Anterior cingulate cortex (tissue), 58 donors: ENCODE data around the gene MBNL1.
"Not testable (repeated sequence)": the region's sequence is repeated elsewhere in the genome, so short reads cannot be mapped to it uniquely, and the experiment has no call there.

Source experiments
- DNase-seq, 58 donors: peaks; one replicate each; lab custom pipeline; 2025; lab: John Stamatoyannopoulos, UW

MBNL1 gene

DNA sequence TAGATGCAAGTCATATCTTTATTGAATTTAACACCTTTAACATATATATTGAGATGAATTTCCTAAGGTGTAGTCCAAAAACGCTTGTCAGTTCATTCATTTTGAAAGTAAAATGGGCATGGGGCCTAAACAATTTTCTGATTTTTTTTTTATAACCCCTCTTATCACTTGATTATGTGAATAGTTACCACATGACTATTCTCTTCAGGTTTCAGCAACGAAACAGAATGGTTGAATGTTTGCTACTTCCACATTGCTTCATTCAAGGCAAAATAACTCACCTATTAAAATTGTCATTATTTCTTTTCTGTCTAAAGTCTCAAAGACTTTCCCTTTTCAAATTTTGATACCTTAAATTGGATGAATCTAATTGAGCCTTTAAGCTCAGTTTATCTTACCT is 96.4 kb downstream of the MBNL1 start:
- no peak for DNase-seq

DNA sequence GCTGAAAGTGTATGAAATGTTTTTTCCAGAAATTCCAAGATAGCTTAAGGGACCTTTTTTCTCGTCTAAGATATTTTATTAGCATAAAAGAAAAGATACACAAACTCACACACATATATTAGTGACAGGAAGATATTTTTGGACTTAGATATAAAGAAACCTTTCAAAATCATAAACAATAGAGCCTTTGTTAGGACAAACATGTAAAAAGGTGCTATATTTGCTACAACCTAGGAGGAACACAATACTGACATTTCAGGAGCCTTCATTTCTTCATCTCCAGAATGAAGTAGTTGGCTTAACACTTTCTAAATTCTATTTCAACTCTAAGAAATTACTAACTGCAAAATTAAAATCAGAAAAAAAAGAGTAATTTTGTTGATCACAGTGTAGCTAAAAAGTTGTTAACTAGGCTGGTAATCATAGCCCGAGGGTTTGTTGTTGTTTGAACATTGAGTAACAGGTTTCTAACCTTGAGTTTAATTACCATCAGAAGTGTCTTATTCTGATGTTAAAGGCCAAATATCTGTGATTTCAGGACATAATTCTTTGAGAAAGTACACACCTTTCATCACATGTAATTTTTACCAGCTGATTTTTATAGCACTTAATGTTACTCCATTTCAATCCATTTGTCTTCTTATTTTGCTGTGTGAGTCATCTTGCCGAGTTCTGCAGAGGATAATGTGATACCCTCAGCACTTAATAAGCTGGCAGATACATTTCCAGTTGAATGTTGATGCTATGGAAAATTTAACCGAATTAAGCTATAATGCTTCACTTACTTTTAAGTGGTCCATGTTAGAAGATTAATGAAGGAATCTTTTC is 97.3 kb downstream of the MBNL1 start:
- no peak for DNase-seq

DNA sequence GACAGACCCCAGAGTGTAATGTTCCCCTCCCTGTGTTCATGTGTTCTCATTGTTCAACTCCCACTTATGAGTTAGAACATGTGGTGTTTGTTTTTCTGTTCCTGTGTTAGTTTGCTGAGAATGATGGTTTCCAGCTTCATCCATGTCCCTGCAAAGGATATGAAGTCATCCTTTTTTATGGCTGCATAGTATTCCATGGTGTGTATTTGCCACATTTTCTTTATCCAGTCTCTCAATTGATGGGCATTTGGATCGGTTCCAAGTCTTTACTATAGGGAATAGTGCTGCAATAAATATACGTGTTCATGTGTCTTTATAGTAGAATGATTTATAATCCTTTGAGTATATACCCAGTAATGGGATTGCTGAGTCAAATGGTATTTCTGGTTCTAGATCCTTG is 98.5 kb downstream of the MBNL1 start:
- not testable (repeated sequence) for DNase-seq

DNA sequence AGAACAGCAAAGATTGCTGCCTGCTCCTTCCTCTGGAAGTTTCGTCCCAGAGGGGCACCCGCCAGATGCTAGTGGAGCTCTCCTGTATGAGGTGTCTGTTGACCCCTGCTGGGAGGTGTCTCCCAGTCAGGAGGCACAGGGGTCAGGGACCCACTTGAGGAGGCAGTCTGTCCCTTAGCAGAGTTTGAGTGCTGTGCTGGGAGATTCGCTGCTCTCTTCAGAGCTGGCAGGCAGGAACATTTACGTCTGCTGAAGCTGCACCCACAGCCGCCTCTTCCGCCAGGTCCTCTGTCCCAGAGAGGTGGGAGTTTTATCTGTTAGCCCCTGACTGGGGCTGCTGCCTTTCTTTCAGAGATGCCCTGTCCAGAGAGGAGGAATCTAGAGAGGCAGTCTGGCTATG is 103.9 kb downstream of the MBNL1 start:
- not testable (repeated sequence) for DNase-seq

DNA sequence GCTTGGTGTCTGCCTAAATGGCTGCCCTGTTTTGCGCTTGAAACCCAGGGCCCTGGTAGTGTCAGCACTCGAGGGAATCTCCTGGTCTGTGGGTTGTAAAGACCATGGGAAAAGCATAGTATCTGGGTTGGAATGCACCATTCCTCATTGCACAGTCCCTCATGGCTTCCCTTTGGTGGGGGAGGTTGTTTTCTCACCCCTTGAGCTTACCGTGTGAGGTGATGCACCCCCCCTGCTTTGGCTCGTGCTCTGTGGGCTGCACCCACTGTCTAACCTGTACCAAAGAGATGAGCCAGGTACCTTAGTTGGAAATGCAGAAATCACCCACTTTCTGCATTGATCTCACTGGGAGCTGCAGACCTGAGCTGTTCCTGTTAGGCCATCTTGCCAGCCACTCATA is 104.7 kb downstream of the MBNL1 start:
- DNase-seq = no peak

DNA sequence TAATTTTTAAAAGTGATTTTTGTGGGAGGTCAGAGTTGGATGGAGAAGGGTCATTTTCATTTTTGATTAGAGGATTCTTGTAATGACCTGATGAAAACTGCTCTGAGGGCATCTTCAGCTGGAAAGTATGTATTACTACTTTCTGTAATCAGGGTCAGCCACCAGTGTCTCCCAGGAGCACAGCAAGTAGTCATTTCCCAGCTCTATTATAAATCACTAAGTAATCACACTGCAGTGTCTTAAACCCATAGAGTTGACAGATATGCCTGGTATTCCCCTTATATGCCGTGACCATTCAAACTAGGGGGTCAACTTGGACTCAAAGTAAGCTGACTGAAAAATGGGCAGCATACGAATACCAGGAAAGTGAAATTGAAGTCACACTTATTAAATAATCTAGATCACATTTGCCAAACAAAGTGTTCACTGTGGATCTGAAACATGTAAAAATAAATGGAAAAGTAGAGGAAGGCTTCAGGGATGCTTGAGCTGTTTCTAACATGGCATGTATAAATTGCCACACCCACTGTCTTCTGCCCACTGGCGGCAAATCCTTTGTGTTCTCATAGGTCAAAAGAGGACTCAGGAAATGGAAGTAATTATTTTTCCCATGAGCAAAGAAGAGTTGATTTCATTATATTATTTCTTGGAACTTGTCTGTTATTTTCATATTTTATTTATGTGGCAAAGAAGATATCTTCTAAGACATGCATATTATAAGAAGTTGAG is 105.7 kb downstream of the MBNL1 start:
- no peak for DNase-seq

DNA sequence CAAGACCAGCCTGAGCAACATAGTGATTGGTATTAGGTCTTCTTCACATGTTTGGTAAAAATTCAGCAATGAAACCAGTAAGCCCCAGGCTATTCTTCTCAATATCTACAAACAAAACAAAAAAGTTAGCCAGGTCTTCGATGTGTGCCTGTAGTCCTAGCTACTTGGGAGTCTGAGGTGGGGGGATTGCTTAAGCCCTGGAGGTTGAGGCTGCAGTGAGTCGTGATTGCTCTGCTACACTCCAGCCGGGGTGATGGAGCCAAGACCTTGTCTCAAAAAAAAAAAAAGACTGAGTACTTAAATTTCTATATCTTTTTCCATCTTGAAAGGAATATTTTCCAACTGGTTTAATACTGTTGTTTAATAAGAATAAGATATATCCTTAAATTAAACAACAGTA is 106.8 kb downstream of the MBNL1 start:
- no peak for DNase-seq

DNA sequence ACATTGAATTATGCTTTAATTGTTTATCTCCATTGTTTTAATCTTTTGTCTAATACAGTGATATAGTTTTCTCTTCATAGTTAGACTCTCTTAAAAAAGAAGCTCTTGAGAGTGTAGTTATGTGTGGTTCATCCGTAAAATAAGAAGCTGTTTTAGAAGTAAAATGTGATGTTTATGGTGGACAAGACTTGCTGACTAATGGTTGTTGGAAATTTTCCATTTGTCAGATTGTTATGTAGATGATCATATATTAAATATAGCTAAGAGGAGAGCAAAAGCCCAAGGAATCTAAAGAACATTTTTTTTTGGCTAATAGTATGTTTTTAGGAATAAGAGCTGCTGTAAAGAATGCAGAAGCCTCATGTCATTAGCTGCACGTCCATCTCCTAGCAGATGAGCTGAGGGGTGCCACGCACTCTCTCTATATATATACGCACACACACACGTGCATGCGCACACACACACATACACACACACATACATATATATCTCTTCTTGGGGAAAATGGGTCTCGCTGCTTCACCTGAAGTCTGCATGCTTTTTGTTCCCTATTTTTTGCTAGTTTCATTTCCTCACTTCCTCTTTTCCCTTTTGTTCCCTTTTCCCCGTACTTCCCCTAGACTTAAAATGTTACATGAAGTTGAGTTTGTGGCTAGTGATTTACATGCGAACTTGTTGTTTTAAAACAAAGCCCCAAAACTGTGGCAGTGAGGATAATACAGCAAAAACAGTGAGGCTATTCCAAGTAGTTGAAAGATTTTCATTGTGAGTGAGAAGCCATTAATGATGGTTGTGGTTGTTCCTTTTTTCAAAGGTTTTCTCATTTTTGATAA is 107.8 kb downstream of the MBNL1 start:
- peak in 14 of 58 donors; percentile 4 to 44 (median 12) for DNase-seq

DNA sequence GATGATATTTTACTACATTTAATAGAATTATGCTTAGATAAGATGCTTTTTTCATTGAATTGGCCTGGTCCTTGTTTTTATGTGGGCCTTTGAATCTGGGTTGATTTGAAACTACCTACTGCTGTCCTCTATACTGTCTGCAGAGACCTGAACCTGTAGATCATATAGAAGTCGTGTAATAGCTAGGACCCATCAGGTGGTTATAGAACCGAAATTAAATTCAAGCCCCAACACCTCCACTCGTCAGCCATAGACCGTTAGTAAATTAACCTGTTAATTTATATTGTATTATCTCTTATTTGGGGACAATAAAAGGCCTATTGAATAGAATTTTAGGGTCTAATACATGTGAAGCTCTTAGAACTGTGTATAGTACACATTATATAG is 108.4 kb downstream of the MBNL1 start:
- DNase-seq = no peak

DNA sequence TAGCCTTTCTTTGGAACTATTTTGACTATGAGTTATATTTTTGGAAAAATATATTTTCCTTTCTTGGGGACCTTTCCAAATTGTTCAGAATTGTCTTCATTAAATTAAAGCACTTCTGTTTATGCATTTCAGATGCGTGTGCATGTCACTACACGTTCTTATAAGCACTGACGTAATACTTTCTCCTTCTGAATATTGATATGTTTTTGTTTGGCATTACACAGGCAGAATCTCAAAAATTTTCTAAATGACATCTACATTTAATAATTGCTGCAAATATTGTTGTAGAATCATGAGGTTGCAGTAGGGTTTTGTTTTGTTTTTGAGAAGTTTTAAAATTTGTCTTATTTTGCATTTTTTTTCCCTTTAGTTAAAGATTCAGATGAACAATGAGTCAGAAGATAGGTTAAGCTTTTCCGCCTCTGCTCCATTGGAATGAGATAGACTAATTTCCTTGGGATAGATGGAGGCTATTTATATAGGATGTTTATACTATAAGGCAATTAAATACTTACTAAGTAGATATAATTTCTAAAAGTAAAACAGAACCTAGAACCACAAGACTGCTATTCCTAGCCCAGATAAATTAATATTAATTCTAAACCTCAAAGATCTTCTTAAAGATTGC is 110.8 kb downstream of the MBNL1 start:
- DNase-seq = no peak

DNA sequence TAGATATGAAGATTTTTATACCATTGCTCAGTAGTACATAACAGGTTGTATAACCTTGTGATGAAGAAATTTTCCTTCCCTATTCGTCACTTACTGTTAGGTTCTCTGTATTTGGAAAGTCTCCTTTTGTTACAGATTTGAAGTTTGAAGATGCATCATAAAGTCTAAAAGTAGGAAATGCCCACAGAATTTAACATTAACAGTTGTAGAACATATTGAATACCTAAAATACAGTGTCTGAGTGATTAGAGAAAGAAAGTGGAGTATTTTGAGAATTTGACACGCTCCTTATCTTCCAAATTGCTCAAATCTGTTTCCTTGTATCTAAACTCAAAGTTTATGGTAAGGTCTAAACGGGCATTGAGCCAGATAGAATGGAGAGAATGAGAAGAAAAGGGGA is 111.3 kb downstream of the MBNL1 start:
- no peak for DNase-seq

DNA sequence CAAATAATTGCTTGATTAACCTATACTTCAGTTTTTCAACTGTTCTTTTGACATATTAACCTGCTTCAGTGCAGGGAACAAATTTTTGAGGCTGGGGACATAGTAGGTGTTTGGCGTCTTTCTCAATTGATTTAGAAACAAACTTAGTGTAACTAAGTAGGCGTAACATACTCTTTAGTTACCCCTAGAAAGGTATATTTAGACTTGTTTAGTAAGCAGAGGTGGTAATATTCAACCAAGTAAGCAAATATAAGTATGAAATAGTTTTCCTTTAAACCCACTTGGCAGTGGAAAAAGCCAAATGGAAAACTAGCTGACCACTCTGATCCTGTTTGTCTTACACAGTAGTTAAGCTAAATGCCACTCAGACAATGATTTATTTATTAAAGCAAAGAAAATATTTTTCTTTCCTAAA is 113.2 kb downstream of the MBNL1 start:
- DNase-seq = peak in 1 of 58 donors; percentile 22

DNA sequence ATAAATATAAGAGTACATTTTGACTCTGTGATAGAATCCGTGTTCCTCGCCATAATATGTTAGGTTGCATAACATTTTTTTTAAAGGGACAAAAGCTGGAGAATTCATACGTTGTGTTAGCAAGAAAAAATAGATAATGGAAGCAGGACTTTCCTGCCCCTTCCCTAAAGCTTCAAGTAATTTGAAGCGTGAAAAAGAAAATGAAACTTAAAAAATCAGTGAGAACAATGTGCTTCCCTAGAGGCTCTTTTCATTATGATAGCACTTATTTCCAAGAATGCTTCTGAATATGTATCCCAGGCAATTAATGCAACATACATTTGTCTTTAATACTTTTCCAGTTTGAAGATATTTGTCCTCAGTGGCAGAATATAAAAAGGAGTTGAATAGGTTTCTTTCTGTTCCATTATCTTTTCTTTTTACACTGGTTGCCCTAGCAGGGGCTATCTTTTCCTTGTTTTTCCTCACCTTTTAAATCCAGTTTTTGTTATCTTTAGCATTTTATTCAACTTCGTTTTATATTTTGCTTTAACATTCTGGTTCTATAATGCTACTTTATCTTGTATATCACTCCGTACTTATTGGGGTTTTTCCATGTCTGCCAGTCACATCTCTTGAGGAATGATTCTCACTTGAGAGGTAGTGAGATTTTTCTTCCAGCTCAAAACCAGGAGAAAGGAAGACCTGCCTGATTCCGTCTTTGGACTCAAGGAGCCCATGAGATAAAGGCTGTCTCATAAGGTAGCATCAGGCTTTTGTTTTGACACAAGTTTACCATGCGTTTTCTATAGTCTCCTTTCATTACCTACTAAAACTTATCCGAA is 113.8 kb downstream of the MBNL1 start:
- DNase-seq = peak in 1 of 58 donors; percentile 15

DNA sequence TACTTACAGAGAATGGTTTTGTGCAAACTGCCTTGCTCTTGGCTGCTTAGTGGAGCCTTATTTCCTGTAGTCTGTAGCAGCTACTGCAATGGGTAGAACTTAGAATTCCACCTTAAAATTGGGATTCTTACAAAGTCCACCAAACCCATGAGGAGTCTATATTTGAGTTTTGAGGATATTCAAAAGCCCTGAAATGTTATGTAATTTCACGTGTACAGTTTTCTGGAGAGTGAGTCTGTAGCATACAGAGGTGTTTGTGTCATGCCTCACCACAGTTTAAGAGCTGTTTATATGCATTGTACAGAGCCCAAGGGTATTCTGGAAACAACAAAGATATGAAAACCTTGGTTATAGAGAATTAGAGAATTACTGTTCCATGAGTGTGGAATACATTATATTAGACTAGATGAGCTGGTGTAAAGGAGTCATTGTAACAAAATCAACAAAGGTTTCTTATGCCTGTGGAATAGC is 114.4 kb downstream of the MBNL1 start:
- DNase-seq = no peak

DNA sequence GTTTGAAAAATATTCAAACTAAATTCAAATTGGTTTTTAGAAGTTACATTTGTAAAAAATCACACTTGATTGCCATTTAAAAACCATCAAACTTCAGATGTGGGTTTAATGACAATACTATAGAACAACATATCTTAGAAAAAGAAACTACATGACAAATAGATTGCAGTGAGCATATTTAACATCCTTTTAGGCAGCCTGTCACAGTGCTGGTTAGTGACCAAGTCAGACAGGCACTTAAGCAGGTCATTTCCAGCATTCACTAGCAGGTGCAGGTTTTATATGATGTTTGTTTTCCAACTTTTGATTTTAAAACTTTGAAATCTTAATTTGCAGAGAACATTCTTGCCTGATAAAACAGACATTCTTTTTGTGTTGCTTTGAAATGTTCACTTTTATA is 115.7 kb downstream of the MBNL1 start:
- DNase-seq = no peak

DNA sequence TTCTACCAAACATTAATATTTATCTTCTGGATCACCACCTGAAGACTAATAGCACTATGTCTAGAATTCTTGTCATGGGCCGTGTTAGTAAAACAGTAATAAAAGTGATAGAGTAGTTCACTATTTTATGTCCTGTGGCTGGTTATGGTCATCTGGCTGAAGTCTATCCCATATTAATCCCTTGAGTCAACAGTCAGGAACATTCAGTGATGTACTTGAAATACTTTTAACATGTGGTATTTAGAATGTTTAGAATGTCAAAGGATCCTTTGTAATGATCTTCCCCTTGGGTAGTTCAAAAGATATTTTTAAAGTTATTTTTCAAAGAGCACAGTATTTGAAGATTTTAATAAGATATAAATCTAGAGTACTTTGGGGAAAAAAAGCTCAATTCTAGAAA is 117.0 kb downstream of the MBNL1 start:
- DNase-seq = no peak

DNA sequence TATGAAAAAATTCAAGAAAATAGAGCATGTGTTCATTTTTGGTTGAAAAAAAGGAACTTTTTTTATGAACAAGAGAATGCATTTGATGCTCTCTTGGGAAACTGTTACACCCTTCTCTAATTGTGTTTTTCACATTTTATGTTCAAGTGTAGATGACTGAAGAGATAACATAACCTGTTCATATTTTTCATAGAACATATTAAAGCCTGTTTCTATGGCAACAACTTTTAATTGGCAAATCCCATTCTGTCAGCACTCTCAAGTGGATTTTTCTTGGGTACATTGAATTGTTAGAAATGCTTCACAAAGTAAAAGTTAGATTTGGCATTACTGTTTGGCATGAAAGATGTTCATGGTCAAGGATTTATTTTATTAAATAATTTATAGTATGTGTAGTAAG is 117.5 kb downstream of the MBNL1 start:
- no peak for DNase-seq

DNA sequence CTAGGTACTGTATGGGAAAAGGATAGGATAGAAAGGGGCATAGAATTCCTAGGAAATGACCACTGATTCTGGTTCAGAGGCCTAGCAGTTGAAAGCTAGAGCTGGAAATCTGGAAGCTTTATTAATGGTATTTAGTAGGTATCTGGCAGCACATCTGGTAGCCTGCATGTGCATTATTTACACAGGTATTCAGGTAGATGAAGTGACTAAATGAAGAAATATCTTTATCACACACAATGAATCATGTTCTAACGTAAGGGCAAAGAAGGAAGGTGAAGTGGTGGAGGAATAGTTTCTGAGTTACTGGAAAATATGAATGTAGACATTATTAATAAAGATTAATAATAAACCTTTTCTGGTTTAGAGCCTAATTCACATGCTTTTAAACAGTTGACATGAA is 119.9 kb downstream of the MBNL1 start:
- no peak for DNase-seq

DNA sequence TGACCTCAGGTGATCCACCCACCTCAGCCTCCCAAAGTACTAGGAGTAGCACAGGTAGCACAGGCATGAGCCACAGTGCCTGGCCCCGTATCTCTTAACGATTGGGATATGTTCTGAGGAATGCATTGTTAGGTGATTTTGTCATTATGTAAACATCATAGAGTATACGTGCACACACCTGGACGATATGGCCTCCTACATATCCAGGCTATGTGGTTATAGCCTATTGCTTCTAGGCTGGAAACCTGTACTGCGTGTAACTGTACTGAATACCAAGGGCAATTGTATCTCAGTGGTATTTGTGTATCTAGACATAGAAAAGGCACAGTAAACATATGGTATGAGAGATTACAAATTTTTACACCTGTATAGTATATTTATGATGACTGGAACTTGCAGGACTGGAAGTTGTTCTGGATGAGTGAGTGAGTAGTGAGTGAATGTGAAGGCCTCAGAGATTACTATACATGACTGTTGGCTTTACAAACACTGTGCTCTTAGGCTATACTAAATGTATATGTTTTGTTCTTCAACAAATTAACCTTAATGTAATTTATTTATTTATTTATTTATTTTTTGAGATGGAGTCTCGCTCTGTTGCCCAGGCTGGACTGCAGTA is 120.7 kb downstream of the MBNL1 start:
- DNase-seq = no peak
